Measurements from ENCODE around the gene MYO7B.

DNA sequence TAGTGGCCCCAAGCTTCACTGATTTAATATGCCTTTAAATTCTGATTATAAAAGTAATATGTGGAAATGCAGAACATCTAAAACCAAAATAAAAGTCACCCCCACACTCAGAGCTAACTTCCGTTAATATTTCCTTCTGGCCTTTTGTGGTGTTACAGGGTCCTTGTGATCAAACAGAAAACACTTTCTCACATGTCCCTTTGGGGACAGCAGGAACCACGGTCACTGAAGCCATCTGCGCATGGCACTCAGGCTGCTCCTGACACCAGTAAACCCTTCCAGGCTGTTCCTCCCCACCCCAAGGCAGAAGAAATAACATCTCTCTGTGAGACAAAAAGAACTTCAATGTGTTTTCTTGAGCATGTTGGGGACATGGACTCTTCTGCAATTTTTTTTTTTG, 85.4 kb downstream of the MYO7B start:
- TF ChIP-seq, protein P1, sequence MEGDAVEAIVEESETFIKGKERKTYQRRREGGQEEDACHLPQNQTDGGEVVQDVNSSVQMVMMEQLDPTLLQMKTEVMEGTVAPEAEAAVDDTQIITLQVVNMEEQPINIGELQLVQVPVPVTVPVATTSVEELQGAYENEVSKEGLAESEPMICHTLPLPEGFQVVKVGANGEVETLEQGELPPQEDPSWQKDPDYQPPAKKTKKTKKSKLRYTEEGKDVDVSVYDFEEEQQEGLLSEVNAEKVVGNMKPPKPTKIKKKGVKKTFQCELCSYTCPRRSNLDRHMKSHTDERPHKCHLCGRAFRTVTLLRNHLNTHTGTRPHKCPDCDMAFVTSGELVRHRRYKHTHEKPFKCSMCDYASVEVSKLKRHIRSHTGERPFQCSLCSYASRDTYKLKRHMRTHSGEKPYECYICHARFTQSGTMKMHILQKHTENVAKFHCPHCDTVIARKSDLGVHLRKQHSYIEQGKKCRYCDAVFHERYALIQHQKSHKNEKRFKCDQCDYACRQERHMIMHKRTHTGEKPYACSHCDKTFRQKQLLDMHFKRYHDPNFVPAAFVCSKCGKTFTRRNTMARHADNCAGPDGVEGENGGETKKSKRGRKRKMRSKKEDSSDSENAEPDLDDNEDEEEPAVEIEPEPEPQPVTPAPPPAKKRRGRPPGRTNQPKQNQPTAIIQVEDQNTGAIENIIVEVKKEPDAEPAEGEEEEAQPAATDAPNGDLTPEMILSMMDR (conservative IDR thresholded peaks at IDR 0.05 in 1 of 2, IDR thresholded peaks at IDR 0.05 in 1 of 2; ENCODE audit: low read depth in 1 of 2, low read length in 2 of 2) = no peak
- TF ChIP-seq EZH2 (IDR thresholded peaks at IDR 0.05; ENCODE audit: low read length, missing control alignments) = no peak
